DMS153 treated with DMSO at 0.1 percent for 48 hours (cell line): ENCODE results near the gene TBL1XR1.
"Not testable (repeated sequence)": the region's sequence is repeated elsewhere in the genome, so short reads cannot be mapped to it uniquely, and the experiment has no call there.

Experiments used
- DNase-seq: peaks from one replicate; lab custom pipeline; 2025; ENCODE audit not compliant: unreplicated experiment; lab: John Stamatoyannopoulos, UW

TBL1XR1 gene

GRCh38 chr3:177035676-177036075 is 161.6 kb downstream of the TBL1XR1 start:
- DNase-seq, result peak; percentile 88

GRCh38 chr3:177034832-177035475 is 162.3 kb downstream of the TBL1XR1 start:
- DNase-seq, result no peak

GRCh38 chr3:177026505-177027277 is 170.6 kb downstream of the TBL1XR1 start:
- DNase-seq, result no peak

GRCh38 chr3:177015881-177016280 is 181.4 kb downstream of the TBL1XR1 start:
- DNase-seq, result no peak

DNA sequence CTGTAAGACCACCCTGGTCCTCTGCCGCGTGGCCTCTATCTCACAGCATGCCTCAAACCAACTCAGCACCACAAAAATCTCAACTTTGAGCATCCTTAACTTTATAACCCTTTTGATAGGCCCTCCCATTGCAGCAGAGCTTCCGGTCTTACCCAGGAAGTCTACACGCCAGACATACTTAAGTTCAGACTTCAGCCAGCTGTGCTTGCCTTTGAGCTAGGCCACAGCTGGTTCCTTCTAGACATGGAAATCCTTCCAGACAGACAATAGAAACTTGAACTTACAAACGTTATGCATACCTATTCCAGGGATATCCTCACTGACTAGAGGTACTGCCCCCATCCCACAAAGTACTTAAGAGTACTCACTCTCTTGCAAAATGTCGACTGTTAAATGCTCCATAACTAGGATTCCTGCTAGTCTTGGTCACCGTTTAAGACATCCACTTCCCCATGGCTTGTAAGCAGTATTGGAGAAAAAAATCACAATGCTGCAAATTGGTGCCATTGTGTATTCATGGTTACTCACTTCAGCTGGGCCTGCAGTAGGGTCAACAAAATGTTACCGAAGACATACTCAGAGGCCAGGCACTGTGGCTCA is 183.5 kb downstream of the TBL1XR1 start:
- no peak for DNase-seq

DNA sequence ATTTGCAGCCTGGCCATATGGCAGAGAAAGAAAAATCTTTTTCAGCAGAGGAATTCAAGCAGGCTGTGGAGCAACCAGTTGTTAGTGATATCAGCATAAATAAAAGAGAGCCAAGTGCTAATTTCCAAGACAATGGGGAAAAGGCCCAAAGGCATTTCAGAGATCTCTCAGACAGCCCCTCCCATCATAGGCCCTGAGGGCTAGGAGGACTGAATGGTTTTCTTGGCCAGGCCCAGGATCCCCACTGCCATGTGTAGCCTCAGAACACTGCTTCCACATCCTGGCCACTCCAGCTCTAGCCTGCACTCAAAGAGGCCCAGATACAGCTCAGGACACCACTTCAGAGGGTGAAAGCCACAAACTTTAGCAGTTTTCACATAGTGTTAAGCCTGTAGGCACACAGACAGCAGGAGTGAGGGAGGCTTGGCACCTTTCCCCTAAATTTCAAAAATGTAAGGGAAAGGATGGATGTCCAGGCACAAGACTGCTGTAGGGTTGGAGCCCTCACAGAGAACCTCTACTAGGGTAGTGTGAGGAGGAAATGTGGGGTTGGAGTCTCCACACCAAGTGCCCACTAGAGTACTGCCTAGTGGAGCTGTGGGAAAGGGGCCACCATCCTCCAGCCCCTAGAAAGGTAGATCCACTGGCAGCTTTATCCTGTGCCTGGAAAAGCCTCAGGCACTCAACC is 191.4 kb downstream of the TBL1XR1 start:
- DNase-seq, result no peak

GRCh38 chr3:177000159-177000558 is 197.1 kb downstream of the TBL1XR1 start:
- DNase-seq, result not testable (repeated sequence)

GRCh38 chr3:176995946-176996345 is 201.3 kb downstream of the TBL1XR1 start:
- DNase-seq, result no peak

DNA sequence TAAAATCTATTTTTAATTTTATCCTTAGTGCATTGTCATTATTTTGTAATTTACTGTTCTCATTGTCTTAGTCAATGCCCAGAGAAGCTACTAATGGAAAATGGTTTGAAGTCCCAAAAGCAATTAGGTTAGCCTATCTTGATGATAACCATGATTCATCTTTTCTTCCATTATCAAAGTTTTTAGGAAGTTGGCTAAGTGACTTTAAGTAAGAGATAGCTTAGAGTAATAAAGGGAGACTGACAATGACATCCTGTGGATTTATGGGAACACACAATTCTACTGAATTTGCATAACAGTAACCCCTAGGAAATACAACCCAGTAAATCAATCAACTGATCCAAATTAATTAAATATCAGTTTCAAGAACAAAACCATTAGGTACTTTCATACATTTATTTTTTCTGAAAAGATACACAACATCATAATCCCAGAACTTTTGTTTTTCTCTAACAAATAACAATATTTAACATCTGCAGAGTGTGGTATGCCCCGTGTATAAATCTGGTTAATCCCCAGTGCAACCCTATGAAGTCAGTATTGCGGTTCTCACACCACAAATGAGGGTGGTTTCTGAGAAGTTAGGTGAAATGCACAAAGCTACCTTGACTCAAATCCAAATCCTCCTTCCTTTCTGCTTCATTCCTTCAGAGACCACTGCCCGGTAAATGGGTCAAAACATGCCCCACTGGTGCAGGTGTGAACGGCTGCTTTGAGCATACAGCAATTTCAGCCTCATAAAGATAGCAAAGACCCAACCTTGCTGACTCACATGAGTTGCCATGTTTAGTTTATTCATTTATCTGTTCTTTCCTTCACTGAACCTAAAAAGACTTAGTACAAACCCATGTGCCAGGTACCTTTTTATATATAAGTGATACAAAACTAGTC is 202.1 kb downstream of the TBL1XR1 start:
- DNase-seq, result no peak

GRCh38 chr3:176994393-176994792 is 202.9 kb downstream of the TBL1XR1 start:
- no peak for DNase-seq

GRCh38 chr3:176992978-176993377 is 204.3 kb downstream of the TBL1XR1 start:
- no peak for DNase-seq

DNA sequence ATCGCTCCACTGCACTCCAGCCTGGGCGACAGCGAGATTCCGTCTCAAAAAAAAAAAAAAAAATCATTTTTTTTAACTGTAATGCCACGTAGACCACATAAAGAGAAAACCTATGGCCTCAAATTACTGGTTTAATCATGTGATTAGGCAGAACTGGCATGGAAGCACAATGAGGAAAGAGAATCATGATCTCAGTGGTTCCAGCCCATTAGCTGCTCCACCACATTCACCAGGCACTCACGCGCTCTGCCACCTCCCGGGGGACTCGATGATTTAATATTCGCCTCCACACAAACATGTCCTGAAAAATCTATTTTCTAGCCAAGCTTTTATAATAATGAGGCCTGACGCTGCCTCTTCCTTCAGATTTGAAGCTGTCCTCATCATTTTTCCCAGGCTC is 204.7 kb downstream of the TBL1XR1 start:
- DNase-seq, result no peak

DNA sequence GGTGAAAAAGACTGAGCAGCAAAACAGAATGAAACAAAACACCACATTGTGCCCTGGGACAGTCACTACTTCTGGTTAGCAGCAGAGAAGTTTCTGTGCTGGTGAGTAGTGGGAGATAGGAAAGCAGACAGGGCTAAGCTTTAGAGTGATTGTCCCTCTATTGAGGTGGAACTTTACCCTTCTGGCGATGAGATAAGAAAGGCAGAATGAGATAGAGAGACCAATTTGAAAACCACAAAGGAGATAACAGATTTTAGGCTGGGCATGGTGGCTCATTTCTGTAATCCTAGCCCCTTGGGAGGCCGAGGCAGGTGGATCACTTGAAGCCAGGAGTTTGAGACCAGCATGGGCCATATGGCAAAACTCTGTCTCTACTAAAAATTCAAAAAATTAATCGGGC is 208.5 kb downstream of the TBL1XR1 start:
- no peak for DNase-seq

GRCh38 chr3:176987901-176988650 is 209.2 kb downstream of the TBL1XR1 start:
- DNase-seq, result no peak

DNA sequence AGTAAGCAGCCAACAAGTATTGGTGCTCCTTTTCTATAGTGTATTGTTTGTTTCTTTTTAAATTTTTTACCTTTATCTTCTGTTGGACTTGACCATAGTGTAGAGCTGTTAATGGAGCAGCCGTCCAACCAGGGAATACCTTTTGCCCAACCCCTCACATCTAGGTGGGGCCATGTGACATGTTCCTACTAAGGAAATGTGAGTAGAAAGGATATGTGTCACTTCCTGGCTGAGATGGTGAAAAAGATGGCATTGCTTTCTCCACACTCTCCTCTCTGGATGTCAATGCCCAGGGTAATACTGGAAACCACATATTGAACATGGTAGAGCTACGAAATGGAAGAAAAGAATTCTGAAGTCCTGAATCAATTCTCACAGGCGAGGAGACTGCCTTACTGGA is 218.8 kb downstream of the TBL1XR1 start:
- no peak for DNase-seq

- no peak for DNase-seq
These were observed 220.0 kb downstream of the TBL1XR1 start for GRCh38 chr3:176977331-176977730.

DNA sequence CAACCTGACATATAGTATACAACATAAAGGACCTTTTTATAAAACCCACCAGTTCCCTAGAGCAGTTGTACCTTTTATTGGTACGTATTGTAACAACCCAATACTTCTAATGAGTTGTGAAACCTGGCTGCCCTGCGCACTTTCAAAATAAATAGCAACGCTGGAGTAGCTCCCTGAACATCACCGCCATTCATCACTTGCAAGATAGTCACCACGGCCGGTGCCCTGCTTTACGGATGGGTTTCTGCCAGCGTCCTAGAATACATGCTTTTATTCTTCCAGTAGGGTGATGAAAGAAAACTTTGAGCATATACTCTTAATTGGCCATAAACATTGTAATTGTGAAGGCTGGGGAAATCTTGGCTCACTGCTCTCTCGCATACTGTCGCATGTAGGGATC is 220.7 kb downstream of the TBL1XR1 start:
- no peak for DNase-seq

DNA sequence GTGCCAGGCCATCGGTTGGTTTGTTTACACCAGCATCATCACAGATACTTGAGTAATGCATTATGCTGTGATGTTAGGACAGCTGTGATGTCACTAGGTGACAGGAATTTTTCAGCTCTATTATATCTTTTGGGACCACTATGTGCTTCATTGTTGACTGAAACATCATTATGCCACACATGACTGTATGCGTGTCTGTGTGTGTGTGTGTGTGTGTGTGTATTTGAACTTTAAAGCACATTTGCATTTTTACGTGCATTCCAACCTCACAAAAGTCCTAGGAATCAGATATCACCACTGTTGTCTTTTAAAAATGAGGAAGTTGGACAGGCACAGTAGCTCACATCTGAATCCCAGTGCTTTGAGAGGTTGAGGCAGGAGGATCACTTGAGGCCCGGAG is 223.0 kb downstream of the TBL1XR1 start:
- no peak for DNase-seq

DNA sequence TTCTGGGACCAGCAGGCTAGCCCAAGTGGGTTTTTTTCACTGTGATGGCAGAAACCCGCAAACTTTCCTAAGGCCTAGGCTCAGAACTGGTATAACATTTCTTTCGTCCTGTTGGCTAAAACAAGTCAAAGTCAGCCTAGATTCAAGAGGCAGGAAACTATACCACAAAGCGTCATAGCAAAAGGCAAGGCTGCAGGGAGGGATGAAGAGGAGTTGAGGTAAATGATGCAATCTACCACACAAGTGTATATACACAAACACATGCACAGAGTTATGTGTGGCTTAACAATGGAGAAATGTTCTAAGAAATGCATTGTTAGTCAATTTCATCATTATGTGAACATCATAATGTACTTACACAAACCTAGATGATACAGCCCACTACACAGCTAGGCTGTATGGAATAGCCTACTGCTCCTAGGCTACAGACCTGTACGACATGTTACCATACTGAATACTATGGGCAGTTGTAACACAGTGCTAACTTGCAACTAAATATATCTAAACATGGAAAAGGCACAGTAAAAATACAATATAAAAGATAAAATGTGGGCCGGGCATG is 225.6 kb downstream of the TBL1XR1 start:
- DNase-seq, result no peak

DNA sequence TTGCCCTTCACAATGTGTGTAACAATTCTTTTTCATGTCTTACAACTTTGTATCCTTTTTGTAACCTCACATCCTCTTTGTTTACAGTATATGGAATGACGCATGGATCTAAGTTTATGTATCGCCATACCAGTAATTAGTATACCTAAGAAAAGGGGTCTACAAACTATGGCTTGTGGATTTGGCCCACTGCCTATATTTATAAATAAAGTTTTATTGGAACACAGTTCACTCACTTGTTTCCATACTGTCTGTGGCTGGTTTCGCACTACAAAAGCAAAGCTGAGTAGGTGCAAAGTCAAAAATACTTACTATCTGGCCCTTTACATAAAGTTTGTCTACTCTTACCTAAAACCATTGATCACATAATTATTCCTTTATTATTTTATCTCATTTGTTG is 226.5 kb downstream of the TBL1XR1 start:
- DNase-seq, result no peak
